ENCODE data around the gene ZNF202.

DNA sequence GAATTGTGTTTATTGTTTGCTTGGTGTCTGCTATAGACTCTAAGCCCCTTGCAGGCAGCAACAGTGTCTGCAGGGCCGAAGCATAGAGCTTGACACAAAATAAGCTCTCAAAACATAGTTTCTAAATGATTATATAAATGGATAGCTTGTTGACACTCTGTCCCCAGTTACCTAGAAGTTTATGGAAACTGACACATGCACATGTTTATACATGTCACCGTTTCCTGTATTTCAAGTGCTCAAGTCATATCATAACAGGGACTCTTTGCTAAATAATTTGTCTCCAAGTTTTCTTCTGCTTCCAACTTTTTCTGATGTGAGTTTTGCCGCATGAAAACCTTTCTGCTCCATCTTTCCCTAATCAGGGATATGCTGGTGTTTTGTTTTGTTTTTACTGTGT is 16.5 kb upstream of the ZNF202 start:
- TF ChIP-seq CTCF (IDR thresholded peaks at IDR 0.05; ENCODE audit: insufficient read depth, low read depth, low read length) = no peak
- no peak for TF ChIP-seq EZH2 (IDR thresholded peaks at IDR 0.05; ENCODE audit: insufficient read depth, low read length)
